Measurements from ENCODE around the gene SIGMAR1.

GRCh38 chr9:34624475-34625185 is 13.0 kb downstream of the SIGMAR1 start:
- no peak for TF ChIP-seq POLR2A (IDR thresholded peaks at IDR 0.05)
- TF ChIP-seq, protein P1, sequence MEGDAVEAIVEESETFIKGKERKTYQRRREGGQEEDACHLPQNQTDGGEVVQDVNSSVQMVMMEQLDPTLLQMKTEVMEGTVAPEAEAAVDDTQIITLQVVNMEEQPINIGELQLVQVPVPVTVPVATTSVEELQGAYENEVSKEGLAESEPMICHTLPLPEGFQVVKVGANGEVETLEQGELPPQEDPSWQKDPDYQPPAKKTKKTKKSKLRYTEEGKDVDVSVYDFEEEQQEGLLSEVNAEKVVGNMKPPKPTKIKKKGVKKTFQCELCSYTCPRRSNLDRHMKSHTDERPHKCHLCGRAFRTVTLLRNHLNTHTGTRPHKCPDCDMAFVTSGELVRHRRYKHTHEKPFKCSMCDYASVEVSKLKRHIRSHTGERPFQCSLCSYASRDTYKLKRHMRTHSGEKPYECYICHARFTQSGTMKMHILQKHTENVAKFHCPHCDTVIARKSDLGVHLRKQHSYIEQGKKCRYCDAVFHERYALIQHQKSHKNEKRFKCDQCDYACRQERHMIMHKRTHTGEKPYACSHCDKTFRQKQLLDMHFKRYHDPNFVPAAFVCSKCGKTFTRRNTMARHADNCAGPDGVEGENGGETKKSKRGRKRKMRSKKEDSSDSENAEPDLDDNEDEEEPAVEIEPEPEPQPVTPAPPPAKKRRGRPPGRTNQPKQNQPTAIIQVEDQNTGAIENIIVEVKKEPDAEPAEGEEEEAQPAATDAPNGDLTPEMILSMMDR (IDR thresholded peaks at IDR 0.05 in 4 of 5, conservative IDR thresholded peaks at IDR 0.05 in 1 of 5): no peak

Measured in gastrocnemius medialis (tissue), 4 donors.